Erythroblast (primary cell): Measurements from ENCODE around the gene GCC1.

Source experiments
- GATA1 ChIP-seq: IDR thresholded peaks from 2 replicates; pipeline ENCODE4 v1.6.1; 2011; ENCODE audit warnings: low read depth, mild to moderate bottlenecking, control low read depth, low read length, moderate library complexity
- POLR2A ChIP-seq: IDR thresholded peaks from 2 replicates; pipeline ENCODE4 v1.6.1; 2011; ENCODE audit warnings: mild to moderate bottlenecking, low read length

DNA sequence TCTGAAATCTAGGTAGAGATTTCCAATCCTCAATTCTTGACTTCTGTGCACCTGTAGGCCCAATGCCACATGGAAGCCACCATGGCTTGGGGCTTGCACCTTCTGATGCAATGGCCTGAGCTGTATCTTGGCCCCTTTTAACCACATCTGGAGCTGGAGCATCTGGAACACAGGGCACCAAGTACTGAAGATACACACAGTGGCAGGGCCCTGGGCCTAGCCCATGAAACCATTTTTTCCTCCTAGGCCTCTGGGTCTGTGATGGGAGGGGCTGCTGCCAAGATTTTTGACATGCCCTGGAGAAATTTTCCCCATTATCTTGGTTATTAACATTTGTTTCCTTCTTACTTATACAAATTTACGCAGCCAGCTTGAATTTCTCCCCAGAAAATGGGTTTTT lies 39.1 kb downstream of the GCC1 start:
- TF ChIP-seq POLR2A (no peak), GATA1 (no peak)
